Subcutaneous abdominal adipose tissue (tissue), 5 donors: ENCODE measurements around the gene KCNK16.
A peak's percentile ranks its signal among the peaks of the same experiment; 100 is the strongest.

Experiments
- H3K27ac ChIP-seq: one replicate; pipeline ENCODE4 v1.7.0; 2013; ENCODE audit warnings: low read depth, mild to moderate bottlenecking, inconsistent platforms, low read length, moderate library complexity
- H3K27me3 ChIP-seq, 5 donors: one replicate each; pipeline ENCODE4 v1.7.0; 2013; ENCODE audit warnings: low read length in 5 of 5, inconsistent platforms in 1 of 5; ENCODE audit not compliant: control insufficient read depth in 5 of 5, insufficient read depth in 4 of 5
- H3K36me3 ChIP-seq, 5 donors: one replicate each; pipeline ENCODE4 v1.7.0; 2013; ENCODE audit warnings: low read length in 5 of 5; ENCODE audit not compliant: control insufficient read depth in 5 of 5, insufficient read depth in 5 of 5
- H3K4me1 ChIP-seq, 5 donors: one replicate each; pipeline ENCODE4 v1.7.0; 2013; ENCODE audit warnings: low read length in 5 of 5, mild to moderate bottlenecking in 3 of 5, moderate library complexity in 1 of 5; ENCODE audit not compliant: control insufficient read depth in 5 of 5, insufficient read depth in 5 of 5
- H3K4me3 ChIP-seq, 5 donors: one replicate each; pipeline ENCODE4 v1.7.0; 2013; ENCODE audit warnings: low read length in 5 of 5, low read depth in 1 of 5
- H3K9ac ChIP-seq, 5 donors: one replicate each; pipeline ENCODE4 v1.7.0; 2013; ENCODE audit warnings: low read length in 5 of 5, mild to moderate bottlenecking in 4 of 5, moderate library complexity in 3 of 5
- H3K9me3 ChIP-seq, 5 donors: one replicate each; pipeline ENCODE4 v1.7.0; 2013; ENCODE audit warnings: low read length in 5 of 5; ENCODE audit not compliant: control insufficient read depth in 5 of 5
- donor health status: healthy.
- donor health status: healthy.
- donor health status: healthy.
- donor health status: healthy.
- donor health status: healthy.

Gene KCNK16

GRCh38 chr6:39312912-39313525, 9.5 kb downstream of the KCNK16 start:
- no peaks in the 10 kb centered on the region for H3K36me3 ChIP-seq
- peaks cover 0 to 19% (median 16%) of the 10 kb centered on the region in 5 donors for H3K4me1 ChIP-seq
- no peak overlapping the region for H3K27ac ChIP-seq
- no peak overlapping the region for H3K9ac ChIP-seq
- peaks cover 14 to 55% (median 46%) of the 10 kb centered on the region in 5 donors for H3K27me3 ChIP-seq
- peak overlapping the region in 2 of 5 donors; percentile 28 to 34 for H3K4me3 ChIP-seq
- H3K9me3 ChIP-seq, result no peaks in the 10 kb centered on the region

- Histone ChIP-seq H3K4me1 (peaks cover 0 to 19% (median 16%) of the 10 kb centered on the region in 5 donors), H3K36me3 (no peaks in the 10 kb centered on the region), H3K9ac (no peak overlapping the region), H3K9me3 (no peaks in the 10 kb centered on the region), H3K27ac (no peak overlapping the region), H3K27me3 (peaks cover 14 to 47% (median 40%) of the 10 kb centered on the region in 5 donors), H3K4me3 (no peak overlapping the region)
Observed at GRCh38 chr6:39310542-39310941, 12.0 kb downstream of the KCNK16 start.

GRCh38 chr6:39309942-39310531, 12.5 kb downstream of the KCNK16 start:
- H3K4me1 ChIP-seq, result peaks cover 0 to 19% (median 16%) of the 10 kb centered on the region in 5 donors
- no peak overlapping the region for H3K9ac ChIP-seq
- H3K9me3 ChIP-seq, result peaks cover 0 to 2% (median 0%) of the 10 kb centered on the region in 5 donors
- H3K4me3 ChIP-seq, result no peak overlapping the region
- H3K27me3 ChIP-seq, result peaks cover 14 to 42% (median 39%) of the 10 kb centered on the region in 5 donors
- H3K27ac ChIP-seq, result no peak overlapping the region
- H3K36me3 ChIP-seq, result no peaks in the 10 kb centered on the region

- Histone ChIP-seq H3K4me3 (no peak overlapping the region), H3K9me3 (peaks cover 0 to 5% (median 0%) of the 10 kb centered on the region in 5 donors), H3K36me3 (no peaks in the 10 kb centered on the region), H3K9ac (no peak overlapping the region), H3K4me1 (peaks cover 0 to 7% (median 3%) of the 10 kb centered on the region in 5 donors), H3K27me3 (peaks cover under 1 to 17% (median 13%) of the 10 kb centered on the region in 5 donors), H3K27ac (no peak overlapping the region)
Observed at GRCh38 chr6:39307462-39307861, 15.0 kb downstream of the KCNK16 start.

- Histone ChIP-seq H3K4me3 (no peak overlapping the region), H3K9ac (no peak overlapping the region), H3K36me3 (no peaks in the 10 kb centered on the region), H3K4me1 (peaks cover 0 to 7% (median 3%) of the 10 kb centered on the region in 5 donors), H3K9me3 (peaks cover 0 to 5% (median 0%) of the 10 kb centered on the region in 5 donors), H3K27me3 (no peaks in the 10 kb centered on the region), H3K27ac (no peak overlapping the region)
Observed at GRCh38 chr6:39304951-39305350, 17.6 kb downstream of the KCNK16 start.

GRCh38 chr6:39303425-39304153, 18.9 kb downstream of the KCNK16 start:
- no peak overlapping the region for H3K27ac ChIP-seq
- H3K4me1 ChIP-seq, result peaks cover 0 to 7% (median 3%) of the 10 kb centered on the region in 5 donors
- no peaks in the 10 kb centered on the region for H3K27me3 ChIP-seq
- no peaks in the 10 kb centered on the region for H3K36me3 ChIP-seq
- H3K4me3 ChIP-seq, result no peak overlapping the region
- H3K9ac ChIP-seq, result no peak overlapping the region
- peaks cover 0 to 5% (median 0%) of the 10 kb centered on the region in 5 donors for H3K9me3 ChIP-seq

GRCh38 chr6:39302669-39303424, 19.7 kb downstream of the KCNK16 start:
- Histone ChIP-seq H3K36me3 (no peaks in the 10 kb centered on the region), H3K27ac (no peak overlapping the region), H3K4me1 (peaks cover 2 to 14% (median 6%) of the 10 kb centered on the region in 5 donors), H3K9me3 (peaks cover 0 to 5% (median 0%) of the 10 kb centered on the region in 5 donors), H3K4me3 (peak overlapping the region in 4 of 5 donors; percentile 28 to 57 (median 52)), H3K9ac (no peak overlapping the region), H3K27me3 (no peaks in the 10 kb centered on the region)

- no peaks in the 10 kb centered on the region for H3K27me3 ChIP-seq
- H3K27ac ChIP-seq, result no peak overlapping the region
- peaks cover 0 to 5% (median 0%) of the 10 kb centered on the region in 5 donors for H3K9me3 ChIP-seq
- no peak overlapping the region for H3K9ac ChIP-seq
- no peaks in the 10 kb centered on the region for H3K36me3 ChIP-seq
- peaks cover 4 to 23% (median 15%) of the 10 kb centered on the region in 5 donors for H3K4me1 ChIP-seq
- no peak overlapping the region for H3K4me3 ChIP-seq
Observed at GRCh38 chr6:39302011-39302410, 20.5 kb downstream of the KCNK16 start.

- peaks cover 0 to 5% (median 0%) of the 10 kb centered on the region in 5 donors for H3K9me3 ChIP-seq
- no peak overlapping the region for H3K27ac ChIP-seq
- no peak overlapping the region for H3K9ac ChIP-seq
- peaks cover 6 to 27% (median 19%) of the 10 kb centered on the region in 5 donors for H3K4me1 ChIP-seq
- no peak overlapping the region for H3K4me3 ChIP-seq
- H3K27me3 ChIP-seq, result no peaks in the 10 kb centered on the region
- H3K36me3 ChIP-seq, result no peaks in the 10 kb centered on the region
Observed at GRCh38 chr6:39301606-39302005, 20.9 kb downstream of the KCNK16 start.
